Activated CD8-positive, alpha-beta T cell treated with anti-CD3 and anti-CD28 coated beads, Interleukin-2, amount 10 ng/mL, durations not matched to agents 7 days and 5 days (primary cell): ENCODE measurements around the gene PCLAF. TPM values are rescaled to one million over a fixed set of nuclear protein-coding genes. Genes with fewer than 3 reads are reported as not detected.

Source experiments
- ATAC-seq: fragments of 150-1000 bp; cut with Tn5 transposase; one replicate; pipeline ENCODE4 v1.10.0; 2021; ENCODE audit warnings: moderate library complexity
- CTCF ChIA-PET: fragments of 350-600 bp; sonication (Branson Sonifier 250); formaldehyde crosslinking; loops from one replicate; lab custom pipeline; 2021; ENCODE audit warnings: antibody characterized with exemption; lab: Charles Lee
- POLR2A ChIA-PET: fragments of 350-600 bp; sonication (Branson Sonifier 250); formaldehyde crosslinking; loops from one replicate; lab custom pipeline; 2021; ENCODE audit warnings: antibody characterized with exemption; lab: Charles Lee
- DNase-seq: peaks from one replicate; pipeline ENCODE4 v3.0.0-alpha.2; 2020
- H3K27ac Mint-ChIP-seq: one replicate; pipeline ENCODE4 v1.8.0; 2021; ENCODE audit warnings: mild to moderate bottlenecking, mixed read lengths
- H3K27me3 Mint-ChIP-seq: one replicate; pipeline ENCODE4 v1.8.0; 2021; ENCODE audit warnings: low read depth, mixed read lengths
- H3K36me3 Mint-ChIP-seq: one replicate; pipeline ENCODE4 v1.8.0; 2021; ENCODE audit warnings: low read depth, mixed read lengths
- H3K4me1 Mint-ChIP-seq: one replicate; pipeline ENCODE4 v1.8.0; 2021; ENCODE audit warnings: low read depth, mixed read lengths
- H3K4me3 Mint-ChIP-seq: one replicate; pipeline ENCODE4 v1.8.0; 2021; ENCODE audit warnings: mild to moderate bottlenecking, mixed read lengths
- H3K9me3 Mint-ChIP-seq: one replicate; pipeline ENCODE4 v1.8.0; 2022; ENCODE audit warnings: mixed read lengths; ENCODE audit not compliant: insufficient read depth
- total RNA-seq, 2 experiments: library from RNA; stranded (reverse); gene quantifications; one replicate each; pipeline ENCODE4 v1.2.3, GENCODE V29; 2021

Gene PCLAF
- total RNA-seq, 2 experiments from 2014 or later, result 135 to 153 TPM

DNA sequence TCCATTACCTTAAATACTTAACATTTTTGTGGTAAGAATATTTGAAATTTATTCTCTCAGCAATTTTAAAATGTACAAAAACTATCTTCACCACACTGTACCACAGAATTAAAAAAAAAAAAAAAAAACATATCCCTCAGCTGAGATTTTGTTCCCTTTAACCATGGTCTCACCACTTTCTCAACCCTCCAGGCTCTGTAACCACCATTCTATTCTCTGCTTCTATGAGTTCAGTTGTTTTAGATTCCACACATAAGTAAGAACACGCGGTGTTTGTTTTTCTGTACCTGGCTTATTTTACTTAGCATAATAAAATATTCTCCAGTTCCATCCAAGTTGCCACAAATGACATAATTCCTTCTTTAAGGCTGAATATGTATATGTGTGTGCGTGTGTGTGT is 66.8 kb downstream of the PCLAF start:
- Mint-ChIP-seq H3K9me3 (no peaks in the 10 kb centered on the region), H3K27me3 (no peaks in the 10 kb centered on the region), H3K4me3 (no peak overlapping the region), H3K4me1 (peaks cover 2% of the 10 kb centered on the region), H3K27ac (no peak overlapping the region), H3K36me3 (peaks cover 4% of the 10 kb centered on the region)
- ATAC-seq (no peak), DNase-seq (no peak)
- ChIA-PET CTCF (no interaction called here), POLR2A (no interaction called here)

Other genes starting within 250 kb of the PCLAF start
- under 1 TPM; 0.47 to 0.58 TPM for gene SNX22, start 229.7 kb downstream of the PCLAF start, total RNA-seq
- gene PPIB, start 218.4 kb downstream of the PCLAF start, total RNA-seq, result 100 to 1,000 TPM; 378 to 386 TPM
- 10 to 100 TPM; 26.8 to 28.2 TPM for gene CSNK1G1, start 25.3 kb downstream of the PCLAF start, total RNA-seq
- gene TRIP4, start 6.4 kb upstream of the PCLAF start, total RNA-seq, result 10 to 100 TPM; 22.3 to 23.0 TPM
- 10 to 100 TPM; 39.9 to 40.5 TPM for gene ZNF609, start 79.1 kb upstream of the PCLAF start, total RNA-seq